Left renal pelvis (tissue), 4 donors: ENCODE measurements around the gene POLR3A. TPM values are rescaled to one million over a fixed set of nuclear protein-coding genes. Genes with fewer than 3 reads are reported as not detected.
A peak's percentile ranks its signal among the peaks of the same experiment; 100 is the strongest.
"Not testable (repeated sequence)": the region's sequence is repeated elsewhere in the genome, so short reads cannot be mapped to it uniquely, and the experiment has no call there.

ENCODE experiments used
- DNase-seq, 4 donors: peaks; one replicate each; pipeline ENCODE4 v3.0.0-alpha.2; 2013; ENCODE audit warnings: low read depth in 4 of 4, low spot score in 3 of 4
- polyA plus RNA-seq, 4 donors: library from polyadenylated mRNA; unstranded; fragments of 120-200 nt; gene quantifications; one replicate each; pipeline ENCODE4 v1.2.1, GENCODE V29; 2013; ENCODE audit not compliant: insufficient read length in 4 of 4

Gene POLR3A
- 10 to 100 TPM; 14.9 to 18.6 (median 17.8) TPM for polyA plus RNA-seq

- DNase-seq, result peak; percentile 88 to 96 (median 92)
Measured at GRCh38 chr10:78029269-78030226, at the start of gene POLR3A. Gene POLR3A (minus strand): TSS chr10:78029515. CDS start chr10:78029407, 108 bp downstream.

GRCh38 chr10:78078539-78079330, 49.4 kb upstream of the POLR3A start:
- no peak for DNase-seq

GRCh38 chr10:78075806-78076205, 46.5 kb upstream of the POLR3A start:
- not testable (repeated sequence) for DNase-seq

GRCh38 chr10:78072504-78072903, 43.2 kb upstream of the POLR3A start:
- no peak for DNase-seq

GRCh38 chr10:78071857-78072179, 42.5 kb upstream of the POLR3A start:
- no peak for DNase-seq

- no peak for DNase-seq
Measured at GRCh38 chr10:78071140-78071856, 42.0 kb upstream of the POLR3A start.

- DNase-seq, result no peak
Measured at GRCh38 chr10:78070726-78071125, 41.4 kb upstream of the POLR3A start.

GRCh38 chr10:78070064-78070463, 40.7 kb upstream of the POLR3A start:
- DNase-seq, result not testable (repeated sequence)

GRCh38 chr10:78069151-78069550, 39.8 kb upstream of the POLR3A start:
- no peak for DNase-seq

GRCh38 chr10:78066728-78067430, 37.6 kb upstream of the POLR3A start:
- DNase-seq, result no peak

- no peak for DNase-seq
Measured at GRCh38 chr10:78066012-78066411, 36.7 kb upstream of the POLR3A start.

GRCh38 chr10:78065611-78066010, 36.3 kb upstream of the POLR3A start:
- no peak for DNase-seq

- not testable (repeated sequence) for DNase-seq
Measured at GRCh38 chr10:78064919-78065318, 35.6 kb upstream of the POLR3A start.

- DNase-seq, result no peak
Measured at GRCh38 chr10:78063236-78063635, 33.9 kb upstream of the POLR3A start.

GRCh38 chr10:78062296-78062695, 33.0 kb upstream of the POLR3A start:
- DNase-seq, result no peak

- no peak for DNase-seq
Measured at GRCh38 chr10:78059906-78060702, 30.8 kb upstream of the POLR3A start.

GRCh38 chr10:78058562-78058961, 29.2 kb upstream of the POLR3A start:
- no peak for DNase-seq

- no peak for DNase-seq
Measured at GRCh38 chr10:78053211-78053868, 24.0 kb upstream of the POLR3A start.

GRCh38 chr10:78049851-78050250, 20.5 kb upstream of the POLR3A start:
- DNase-seq, result no peak
